ENCODE results near the gene KRTAP5-4.
A peak's percentile ranks its signal among the peaks of the same experiment; 100 is the strongest.
"Not testable (repeated sequence)": the region's sequence is repeated elsewhere in the genome, so short reads cannot be mapped to it uniquely, and the experiment has no call there.

The KRTAP5-4 gene

GRCh38 chr11:1656061-1656441 is 34.1 kb upstream of the KRTAP5-4 start:
- Mint-ChIP-seq H3K36me3 (no peaks in the 10 kb centered on the region), H3K4me3 (no peak overlapping the region), H3K27me3 (peaks cover 14% of the 10 kb centered on the region), H3K4me1 (peaks cover 15% of the 10 kb centered on the region), H3K9me3 (no peaks in the 10 kb centered on the region), H3K27ac (no peak overlapping the region)

- Mint-ChIP-seq H3K27me3 (peaks cover 13% of the 10 kb centered on the region), H3K27ac (no peak overlapping the region), H3K4me1 (peaks cover 15% of the 10 kb centered on the region), H3K4me3 (no peak overlapping the region), H3K36me3 (no peaks in the 10 kb centered on the region), H3K9me3 (no peaks in the 10 kb centered on the region)
Measured at GRCh38 chr11:1655168-1656060, 33.5 kb upstream of the KRTAP5-4 start.

- peaks cover 5% of the 10 kb centered on the region for H3K27me3 Mint-ChIP-seq
- H3K27ac Mint-ChIP-seq = peak overlapping the region; percentile 55
- no peaks in the 10 kb centered on the region for H3K36me3 Mint-ChIP-seq
Measured at GRCh38 chr11:1654388-1655167, 32.6 kb upstream of the KRTAP5-4 start.

GRCh38 chr11:1653541-1654387 is 31.8 kb upstream of the KRTAP5-4 start:
- Mint-ChIP-seq H3K9me3 (no peaks in the 10 kb centered on the region), H3K4me1 (no peaks in the 10 kb centered on the region), H3K4me3 (no peak overlapping the region), H3K27me3 (peaks cover 5% of the 10 kb centered on the region), H3K36me3 (no peaks in the 10 kb centered on the region), H3K27ac (no peak overlapping the region)

More at GRCh38 chr11:1654388-1655167, 32.6 kb upstream of the KRTAP5-4 start:
- Mint-ChIP-seq H3K4me1 (peaks cover 7% of the 10 kb centered on the region), H3K4me3 (no peak overlapping the region), H3K9me3 (no peaks in the 10 kb centered on the region)

GRCh38 chr11:1652771-1653540 is 31.0 kb upstream of the KRTAP5-4 start:
- Mint-ChIP-seq H3K27me3 (peaks cover 5% of the 10 kb centered on the region), H3K9me3 (no peaks in the 10 kb centered on the region), H3K4me1 (no peaks in the 10 kb centered on the region), H3K36me3 (no peaks in the 10 kb centered on the region), H3K4me3 (no peak overlapping the region), H3K27ac (no peak overlapping the region)

GRCh38 chr11:1652442-1652770 is 30.5 kb upstream of the KRTAP5-4 start:
- H3K4me3 Mint-ChIP-seq = no peak overlapping the region
- H3K27me3 Mint-ChIP-seq = peaks cover 3% of the 10 kb centered on the region
- no peak overlapping the region for H3K27ac Mint-ChIP-seq

GRCh38 chr11:1652026-1652425 is 30.1 kb upstream of the KRTAP5-4 start:
- Mint-ChIP-seq H3K4me3 (no peak overlapping the region), H3K4me1 (no peaks in the 10 kb centered on the region), H3K36me3 (no peaks in the 10 kb centered on the region), H3K27me3 (peaks cover 3% of the 10 kb centered on the region), H3K27ac (no peak overlapping the region), H3K9me3 (no peaks in the 10 kb centered on the region)

More at GRCh38 chr11:1652442-1652770, 30.5 kb upstream of the KRTAP5-4 start:
- Mint-ChIP-seq H3K9me3 (no peaks in the 10 kb centered on the region), H3K4me1 (no peaks in the 10 kb centered on the region), H3K36me3 (no peaks in the 10 kb centered on the region)

GRCh38 chr11:1651411-1651980 is 29.6 kb upstream of the KRTAP5-4 start:
- H3K9me3 Mint-ChIP-seq = no peaks in the 10 kb centered on the region
- peaks cover 3% of the 10 kb centered on the region for H3K27me3 Mint-ChIP-seq
- H3K36me3 Mint-ChIP-seq = no peaks in the 10 kb centered on the region
- no peak overlapping the region for H3K4me3 Mint-ChIP-seq
- no peak overlapping the region for H3K27ac Mint-ChIP-seq
- H3K4me1 Mint-ChIP-seq = no peaks in the 10 kb centered on the region

GRCh38 chr11:1650918-1651262 is 29.0 kb upstream of the KRTAP5-4 start:
- no peaks in the 10 kb centered on the region for H3K9me3 Mint-ChIP-seq
- no peak overlapping the region for H3K4me3 Mint-ChIP-seq
- H3K27ac Mint-ChIP-seq = no peak overlapping the region
- H3K4me1 Mint-ChIP-seq = no peaks in the 10 kb centered on the region
- H3K36me3 Mint-ChIP-seq = no peaks in the 10 kb centered on the region
- H3K27me3 Mint-ChIP-seq = peaks cover 3% of the 10 kb centered on the region

- peaks cover 3% of the 10 kb centered on the region for H3K27me3 Mint-ChIP-seq
- H3K36me3 Mint-ChIP-seq = no peaks in the 10 kb centered on the region
- no peak overlapping the region for H3K4me3 Mint-ChIP-seq
- H3K4me1 Mint-ChIP-seq = no peaks in the 10 kb centered on the region
- H3K27ac Mint-ChIP-seq = no peak overlapping the region
- no peaks in the 10 kb centered on the region for H3K9me3 Mint-ChIP-seq
Measured at GRCh38 chr11:1650034-1650917, 28.3 kb upstream of the KRTAP5-4 start.

- H3K27me3 Mint-ChIP-seq = peaks cover 8% of the 10 kb centered on the region
Measured at GRCh38 chr11:1648653-1649420, 26.9 kb upstream of the KRTAP5-4 start.

GRCh38 chr11:1647901-1648652 is 26.1 kb upstream of the KRTAP5-4 start:
- Mint-ChIP-seq H3K27me3 (peaks cover 8% of the 10 kb centered on the region), H3K36me3 (no peaks in the 10 kb centered on the region), H3K4me3 (no peak overlapping the region), H3K4me1 (no peaks in the 10 kb centered on the region), H3K27ac (no peak overlapping the region), H3K9me3 (no peaks in the 10 kb centered on the region)

More at GRCh38 chr11:1648653-1649420, 26.9 kb upstream of the KRTAP5-4 start:
- Mint-ChIP-seq H3K36me3 (no peaks in the 10 kb centered on the region), H3K9me3 (no peaks in the 10 kb centered on the region), H3K4me1 (no peaks in the 10 kb centered on the region), H3K27ac (no peak overlapping the region), H3K4me3 (no peak overlapping the region)

- not testable (repeated sequence) for H3K4me1 Mint-ChIP-seq, H3K9me3 Mint-ChIP-seq, H3K27ac Mint-ChIP-seq, H3K27me3 Mint-ChIP-seq, H3K4me3 Mint-ChIP-seq, H3K36me3 Mint-ChIP-seq
Measured at GRCh38 chr11:1646540-1646939, 24.6 kb upstream of the KRTAP5-4 start.
